ENCODE measurements around the gene SELENOV. TPM values are rescaled to one million over a fixed set of nuclear protein-coding genes. Genes with fewer than 3 reads are reported as not detected.

Gene SELENOV
- total and polyA plus RNA-seq, 12 donors, result not detected

DNA sequence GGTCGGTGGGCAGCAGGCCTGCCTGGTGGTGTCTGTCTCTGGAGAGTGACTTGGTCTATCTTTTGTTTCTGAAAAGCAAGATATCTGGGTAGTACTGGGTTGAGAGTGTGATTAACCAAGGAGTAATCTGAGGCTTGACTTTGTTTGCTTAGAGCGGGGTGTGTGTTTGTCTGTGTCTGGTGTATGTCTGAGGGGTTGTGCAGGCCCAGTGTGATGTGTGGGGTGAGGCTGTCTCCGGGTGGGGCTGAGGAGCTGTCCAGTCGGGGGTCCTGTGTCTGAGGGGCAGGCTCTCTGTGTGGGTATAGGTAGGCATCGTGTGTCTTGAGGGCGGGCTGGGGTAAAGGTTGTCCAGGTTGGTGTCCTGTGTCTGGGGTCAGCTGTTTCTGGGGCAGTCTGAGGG lies 45.4 kb upstream of the SELENOV start:
- no peaks in the 10 kb centered on the region for H3K27me3 ChIP-seq
- no peaks in the 10 kb centered on the region for H3K9me3 ChIP-seq (replicated peaks in 1 of 3)
- no peak overlapping the region for H3K4me3 ChIP-seq
- 90 to 95% (median 94%) methylated on average over 6 of the region's 6 CpGs for WGBS, 4 donors
- H3K27ac ChIP-seq, result no peak overlapping the region
- intact Hi-C loops (cut with DNase I), result no loop called here
- no peak for DNase-seq
- peaks cover 0 to 99% of the 10 kb centered on the region in 2 donors for H3K36me3 ChIP-seq (replicated peaks in 1 of 2)
- TF ChIP-seq, protein P1, sequence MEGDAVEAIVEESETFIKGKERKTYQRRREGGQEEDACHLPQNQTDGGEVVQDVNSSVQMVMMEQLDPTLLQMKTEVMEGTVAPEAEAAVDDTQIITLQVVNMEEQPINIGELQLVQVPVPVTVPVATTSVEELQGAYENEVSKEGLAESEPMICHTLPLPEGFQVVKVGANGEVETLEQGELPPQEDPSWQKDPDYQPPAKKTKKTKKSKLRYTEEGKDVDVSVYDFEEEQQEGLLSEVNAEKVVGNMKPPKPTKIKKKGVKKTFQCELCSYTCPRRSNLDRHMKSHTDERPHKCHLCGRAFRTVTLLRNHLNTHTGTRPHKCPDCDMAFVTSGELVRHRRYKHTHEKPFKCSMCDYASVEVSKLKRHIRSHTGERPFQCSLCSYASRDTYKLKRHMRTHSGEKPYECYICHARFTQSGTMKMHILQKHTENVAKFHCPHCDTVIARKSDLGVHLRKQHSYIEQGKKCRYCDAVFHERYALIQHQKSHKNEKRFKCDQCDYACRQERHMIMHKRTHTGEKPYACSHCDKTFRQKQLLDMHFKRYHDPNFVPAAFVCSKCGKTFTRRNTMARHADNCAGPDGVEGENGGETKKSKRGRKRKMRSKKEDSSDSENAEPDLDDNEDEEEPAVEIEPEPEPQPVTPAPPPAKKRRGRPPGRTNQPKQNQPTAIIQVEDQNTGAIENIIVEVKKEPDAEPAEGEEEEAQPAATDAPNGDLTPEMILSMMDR (IDR thresholded peaks at IDR 0.05), result no peak
- H3K4me1 ChIP-seq (replicated peaks in 1 of 2), result no peaks in the 10 kb centered on the region

DNA sequence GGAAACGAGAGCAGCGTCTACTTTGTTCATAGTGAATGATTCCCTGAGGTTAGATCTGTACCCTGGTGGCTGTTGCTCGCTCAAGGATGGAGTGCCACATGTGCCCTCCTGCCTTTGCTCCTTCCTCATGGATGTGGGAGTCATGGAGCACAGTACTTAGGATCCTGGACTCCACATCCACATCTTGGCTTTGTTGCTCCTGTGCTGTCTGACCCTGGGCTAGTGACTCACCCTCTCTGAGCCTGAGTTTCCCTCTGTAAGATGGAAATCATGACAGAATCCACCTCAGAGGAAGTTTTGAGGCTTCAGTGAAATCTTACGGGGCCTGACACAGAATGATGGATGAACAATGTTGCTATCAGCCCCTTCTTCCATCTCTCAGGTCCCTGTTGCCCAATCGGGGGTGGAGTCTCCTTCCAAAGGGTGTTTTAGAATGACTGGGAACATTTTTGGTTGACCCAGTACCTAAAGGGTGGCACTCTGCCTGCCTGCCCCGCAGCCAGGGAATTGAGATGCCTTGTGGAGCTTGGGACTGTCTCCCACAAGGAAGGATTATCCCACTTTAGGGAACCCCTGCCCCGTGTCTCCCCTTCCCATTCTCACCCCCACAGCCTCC lies 44.1 kb upstream of the SELENOV start:
- no peak overlapping the region for H3K27ac ChIP-seq
- H3K27me3 ChIP-seq, result no peaks in the 10 kb centered on the region
- peaks cover 0 to 99% of the 10 kb centered on the region in 2 donors for H3K36me3 ChIP-seq (replicated peaks in 1 of 2)
- intact Hi-C loops (cut with DNase I), result loop anchor here (5.0 to 10.0 kb wide), 2 partner anchors 61 to 64 kb away; partner anchors contain the start of gene EID2B (in 2 of the 2)
- TF ChIP-seq POLR2A (IDR thresholded peaks at IDR 0.05), result no peak
- TF ChIP-seq, protein P1 (IDR thresholded peaks at IDR 0.05), result no peak
- WGBS, 4 donors, result 74 to 89% (median 75%) methylated on average over 6 to 7 of the region's 7 CpGs
- H3K4me1 ChIP-seq (replicated peaks in 1 of 2), result no peaks in the 10 kb centered on the region
- no peak overlapping the region for H3K4me3 ChIP-seq
- DNase-seq, result peak in 1 of 7 donors; percentile 47
- no peaks in the 10 kb centered on the region for H3K9me3 ChIP-seq (replicated peaks in 1 of 3)

DNA sequence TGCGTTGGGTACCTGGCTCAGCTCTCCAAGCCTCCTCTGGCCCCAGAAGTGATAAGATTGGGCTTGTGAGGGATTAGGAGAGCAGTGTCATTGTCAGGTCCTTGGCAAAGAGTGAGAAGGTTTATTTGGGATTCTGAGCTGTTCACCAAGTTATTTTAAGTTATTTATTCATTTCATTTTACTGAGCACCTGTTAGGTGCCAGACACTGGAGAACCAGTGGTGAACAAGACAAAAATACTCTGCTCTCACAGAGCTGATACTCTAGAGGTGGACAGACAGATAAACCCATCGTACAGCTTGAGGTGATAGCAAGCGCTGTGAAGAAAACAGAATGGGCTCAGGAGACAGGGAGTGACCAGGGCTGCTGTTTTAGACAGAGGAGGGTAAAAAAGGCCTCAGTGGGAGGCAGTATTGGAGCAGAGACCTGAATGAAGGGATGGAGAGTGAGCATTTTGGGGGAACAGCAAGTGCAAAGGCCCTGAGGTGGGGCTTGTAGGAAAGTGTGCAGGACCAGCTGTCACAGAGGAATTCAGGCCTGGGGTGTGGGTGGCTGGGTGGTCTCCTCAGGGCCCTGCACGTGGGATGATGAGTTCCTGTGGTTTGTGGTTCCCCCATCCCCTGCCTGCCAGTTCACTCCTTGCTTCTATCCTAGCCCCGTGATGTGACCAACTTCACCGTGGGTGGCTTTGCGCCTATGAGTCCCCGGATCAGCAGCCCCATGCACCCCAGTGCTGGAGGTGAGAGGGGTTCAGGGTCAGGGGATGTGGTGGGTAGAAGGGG lies 43.0 kb upstream of the SELENOV start:
- Histone ChIP-seq H3K27ac (no peak overlapping the region), H3K4me3 (no peak overlapping the region), H3K4me1 (replicated peaks in 1 of 2) (no peaks in the 10 kb centered on the region), H3K27me3 (no peaks in the 10 kb centered on the region), H3K36me3 (replicated peaks in 1 of 2) (peaks cover 0 to 97% of the 10 kb centered on the region in 2 donors), H3K9me3 (replicated peaks in 1 of 3) (no peaks in the 10 kb centered on the region)
- no peak for DNase-seq
- intact Hi-C loops (cut with DNase I), result loop anchor here (5.0 to 10.0 kb wide), 2 partner anchors 60 to 63 kb away; partner anchors contain the start of gene EID2B (in 2 of the 2)
- WGBS, 4 donors, result 85 to 93% (median 89%) methylated on average over 8 of the region's 8 CpGs
- TF ChIP-seq POLR2A (IDR thresholded peaks at IDR 0.05), result no peak
- TF ChIP-seq, protein P1 (IDR thresholded peaks at IDR 0.05), result no peak

DNA sequence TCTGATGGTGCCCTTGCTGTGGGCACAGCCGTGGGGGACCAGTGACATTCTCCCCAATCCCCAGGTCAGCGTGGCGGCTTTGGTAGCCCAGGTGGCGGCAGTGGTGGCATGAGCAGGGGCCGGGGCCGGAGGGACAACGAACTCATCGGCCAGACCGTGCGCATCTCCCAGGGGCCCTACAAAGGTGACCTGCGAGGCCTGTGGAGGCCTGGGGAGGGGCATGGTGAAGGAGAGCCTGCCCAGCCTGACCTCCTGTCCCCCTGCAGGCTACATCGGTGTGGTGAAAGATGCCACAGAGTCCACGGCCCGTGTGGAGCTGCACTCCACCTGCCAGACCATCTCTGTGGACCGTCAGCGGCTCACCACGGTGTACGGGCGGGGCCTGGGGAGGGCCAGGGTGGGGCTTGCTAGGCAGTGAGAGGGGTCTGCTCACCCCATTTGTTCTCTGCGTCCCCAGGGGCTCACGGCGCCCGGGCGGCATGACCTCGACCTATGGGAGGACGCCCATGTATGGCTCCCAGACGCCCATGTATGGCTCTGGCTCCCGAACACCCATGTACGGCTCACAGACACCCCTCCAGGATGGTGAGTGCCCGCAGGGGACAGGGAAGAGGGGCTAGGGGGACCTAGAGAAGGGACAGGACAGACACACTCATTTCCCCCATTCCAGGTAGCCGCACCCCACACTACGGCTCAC lies 42.0 kb upstream of the SELENOV start:
- Histone ChIP-seq H3K27ac (no peak overlapping the region), H3K36me3 (replicated peaks in 1 of 2) (peaks cover 0 to 88% of the 10 kb centered on the region in 2 donors), H3K4me1 (replicated peaks in 1 of 2) (no peaks in the 10 kb centered on the region), H3K9me3 (replicated peaks in 1 of 3) (no peaks in the 10 kb centered on the region), H3K4me3 (no peak overlapping the region), H3K27me3 (no peaks in the 10 kb centered on the region)
- 87 to 91% (median 87%) methylated on average over 14 to 32 of the region's 32 CpGs for WGBS, 4 donors
- DNase-seq, result no peak
- TF ChIP-seq, protein P1 (IDR thresholded peaks at IDR 0.05), result no peak
- no peak for TF ChIP-seq POLR2A (IDR thresholded peaks at IDR 0.05)
- intact Hi-C loops (cut with DNase I), result loop anchor here (5.0 to 10.0 kb wide), 2 partner anchors 59 to 62 kb away; partner anchors contain the start of gene EID2B (in 2 of the 2)
